HCT116 (cell line): ENCODE data around the gene TPK1.

Source experiments
- CTCF ChIP-seq, 3 experiments: fragments of 200-600 bp in 1 of 3; sonication (generic) in 1 of 3; IDR thresholded peaks in 2 of 3; conservative IDR thresholded peaks in 1 of 3; 2 replicates each; pipeline ENCODE4 v1.5.1; 2012 to 2017; ENCODE audit warnings: low read depth in 2 of 3, low read length in 2 of 3, antibody characterized with exemption in 1 of 3, borderline replicate concordance in 1 of 3, control low read depth in 1 of 3, mild to moderate bottlenecking in 1 of 3, mixed read lengths in 1 of 3, mixed run types in 1 of 3, moderate library complexity in 1 of 3; ENCODE audit not compliant: insufficient read depth in 1 of 3
- EZH2 ChIP-seq: fragments of 200-600 bp; sonication (generic); IDR thresholded peaks from 2 replicates; pipeline ENCODE4 v1.6.1; 2017; ENCODE audit warnings: antibody characterized with exemption, mixed run types
- POLR2A ChIP-seq: IDR thresholded peaks from 2 replicates; pipeline ENCODE4 v1.7.0; 2011; ENCODE audit warnings: borderline replicate concordance; ENCODE audit not compliant: insufficient read depth, insufficient read length; ENCODE audit errors: extremely low read depth
- POLR2AphosphoS5 ChIP-seq: IDR thresholded peaks from 2 replicates; pipeline ENCODE4 v1.6.1; 2011; ENCODE audit warnings: mild to moderate bottlenecking, low read depth, low read length, moderate library complexity
- RAD21 ChIP-seq: IDR thresholded peaks from 2 replicates; pipeline ENCODE4 v1.6.1; 2012; ENCODE audit warnings: low read depth, mild to moderate bottlenecking
- REST ChIP-seq: IDR thresholded peaks from 2 replicates; pipeline ENCODE4 v1.6.1; 2012; ENCODE audit warnings: low read depth
- SP1 ChIP-seq: IDR thresholded peaks from 2 replicates; pipeline ENCODE4 v1.6.1; 2012; ENCODE audit warnings: low read depth
- SRF ChIP-seq: IDR thresholded peaks from 2 replicates; pipeline ENCODE4 v1.6.1; 2012; ENCODE audit warnings: low read depth
- YY1 ChIP-seq: IDR thresholded peaks from 2 replicates; pipeline ENCODE4 v1.6.1; 2011; ENCODE audit warnings: low read length, low read depth, moderate library complexity, mild to moderate bottlenecking; ENCODE audit not compliant: insufficient replicate concordance; ENCODE audit errors: extremely low read depth
- ZBTB33 ChIP-seq: IDR thresholded peaks from 2 replicates; pipeline ENCODE4 v1.6.1; 2011; ENCODE audit warnings: mild to moderate bottlenecking, low read length, moderate library complexity; ENCODE audit not compliant: insufficient replicate concordance; ENCODE audit errors: extremely low read depth
- ZFX ChIP-seq: fragments of 450-650 bp; IDR thresholded peaks from 2 replicates; pipeline ENCODE4 v1.6.1; 2017

- no peak for TF ChIP-seq REST
- no peak for TF ChIP-seq CTCF (IDR thresholded peaks at IDR 0.05 in 2 of 3, conservative IDR thresholded peaks at IDR 0.05 in 1 of 3; ENCODE audit: borderline replicate concordance in 1 of 3, insufficient read depth in 1 of 3, low read depth in 2 of 3, low read length in 2 of 3)
- no peak for TF ChIP-seq SP1
- no peak for TF ChIP-seq ZBTB33
- no peak for TF ChIP-seq POLR2AphosphoS5
- no peak for TF ChIP-seq YY1
- no peak for TF ChIP-seq ZFX
- TF ChIP-seq POLR2A, result no peak
- no peak for TF ChIP-seq SRF
- TF ChIP-seq RAD21, result no peak
- no peak for TF ChIP-seq EZH2
Observed at GRCh38 chr7:144416341-144416740, 419.5 kb downstream of the TPK1 start.
